GM12872 (cell line): Measurements from ENCODE around the gene HRK.

Experiments used
- TF ChIP-seq, protein P1 (sequence below): IDR thresholded peaks from 3 replicates; pipeline ENCODE4 v1.5.1; 2011; ENCODE audit warnings: low read depth, mild to moderate bottlenecking, low read length, moderate library complexity; ENCODE audit not compliant: insufficient read depth

The HRK gene

DNA sequence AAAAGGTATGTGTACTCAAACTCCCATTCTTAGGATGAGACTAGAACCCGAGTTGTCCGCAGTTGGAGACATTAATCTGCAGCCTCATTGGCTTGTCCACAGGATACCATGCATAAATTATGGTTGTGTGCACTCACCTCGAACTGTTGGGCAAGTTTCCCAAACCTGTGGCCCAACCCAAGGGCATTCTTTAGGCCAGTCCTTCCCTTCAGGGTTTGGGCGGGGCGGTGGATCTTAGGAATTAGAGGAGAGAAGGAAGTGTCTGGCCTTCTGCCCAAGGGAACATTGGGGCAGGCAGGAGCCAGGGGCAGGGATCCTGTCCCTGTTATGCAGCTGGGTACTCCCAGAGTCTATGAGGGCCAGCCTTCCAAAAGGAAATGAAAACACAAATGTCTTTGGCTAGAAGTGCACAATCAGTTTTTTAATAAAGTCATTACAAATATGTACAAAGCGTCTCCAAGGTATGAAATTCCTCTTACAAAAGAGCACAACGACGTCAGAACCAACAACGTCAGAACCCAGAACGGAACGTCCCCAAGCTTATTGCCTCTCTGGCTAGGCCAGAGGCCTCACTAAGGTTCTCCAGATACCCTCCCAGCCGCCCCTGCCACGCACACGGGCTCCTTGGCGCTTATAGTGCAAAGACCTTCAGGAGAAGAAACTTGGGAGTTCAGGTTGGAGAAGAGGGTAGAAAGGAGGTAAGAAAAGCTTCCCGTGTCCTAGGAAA, 25.3 kb downstream of the HRK start:
- TF ChIP-seq, protein P1, sequence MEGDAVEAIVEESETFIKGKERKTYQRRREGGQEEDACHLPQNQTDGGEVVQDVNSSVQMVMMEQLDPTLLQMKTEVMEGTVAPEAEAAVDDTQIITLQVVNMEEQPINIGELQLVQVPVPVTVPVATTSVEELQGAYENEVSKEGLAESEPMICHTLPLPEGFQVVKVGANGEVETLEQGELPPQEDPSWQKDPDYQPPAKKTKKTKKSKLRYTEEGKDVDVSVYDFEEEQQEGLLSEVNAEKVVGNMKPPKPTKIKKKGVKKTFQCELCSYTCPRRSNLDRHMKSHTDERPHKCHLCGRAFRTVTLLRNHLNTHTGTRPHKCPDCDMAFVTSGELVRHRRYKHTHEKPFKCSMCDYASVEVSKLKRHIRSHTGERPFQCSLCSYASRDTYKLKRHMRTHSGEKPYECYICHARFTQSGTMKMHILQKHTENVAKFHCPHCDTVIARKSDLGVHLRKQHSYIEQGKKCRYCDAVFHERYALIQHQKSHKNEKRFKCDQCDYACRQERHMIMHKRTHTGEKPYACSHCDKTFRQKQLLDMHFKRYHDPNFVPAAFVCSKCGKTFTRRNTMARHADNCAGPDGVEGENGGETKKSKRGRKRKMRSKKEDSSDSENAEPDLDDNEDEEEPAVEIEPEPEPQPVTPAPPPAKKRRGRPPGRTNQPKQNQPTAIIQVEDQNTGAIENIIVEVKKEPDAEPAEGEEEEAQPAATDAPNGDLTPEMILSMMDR, result no peak

DNA sequence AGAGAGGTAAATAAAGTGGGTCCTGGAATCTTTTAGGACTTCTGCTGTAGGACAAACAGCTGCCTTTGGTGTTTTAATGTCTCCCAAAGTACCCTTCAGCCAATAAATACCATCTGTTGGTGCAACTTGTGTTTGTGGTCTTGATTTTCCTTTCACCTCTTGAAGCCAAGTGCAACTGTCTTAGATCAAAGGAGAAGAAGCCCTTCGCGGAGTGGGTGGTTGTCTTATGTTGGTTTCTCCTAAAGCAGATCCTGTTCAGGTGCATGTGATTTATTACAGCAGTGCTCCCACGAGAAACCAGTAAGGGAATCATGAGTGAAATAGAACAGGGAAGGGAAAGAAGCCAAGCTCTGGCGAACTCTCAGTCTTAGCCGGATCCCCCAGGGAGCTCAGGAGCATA, 27.7 kb downstream of the HRK start:
- TF ChIP-seq, protein P1, result no peak

DNA sequence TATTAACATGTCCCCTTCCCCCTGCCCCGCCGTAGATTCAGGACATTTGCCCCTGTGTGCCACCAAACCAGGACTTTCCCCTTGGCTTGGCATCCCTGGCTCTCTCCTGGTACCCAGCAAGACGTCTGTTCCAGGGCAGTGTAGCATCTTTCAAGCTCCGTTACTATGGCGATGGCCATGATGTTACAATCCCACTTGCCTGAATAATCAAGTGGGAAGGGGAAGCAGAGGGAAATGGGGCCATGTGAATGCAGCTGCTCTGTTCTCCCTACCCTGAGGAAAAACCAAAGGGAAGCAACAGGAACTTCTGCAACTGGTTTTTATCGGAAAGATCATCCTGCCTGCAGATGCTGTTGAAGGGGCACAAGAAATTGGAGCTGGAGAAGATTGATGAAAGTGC, 28.9 kb downstream of the HRK start:
- TF ChIP-seq, protein P1, result no peak

- TF ChIP-seq, protein P1, result no peak
Measured at GRCh38 chr12:116849216-116849615, 32.0 kb downstream of the HRK start.

DNA sequence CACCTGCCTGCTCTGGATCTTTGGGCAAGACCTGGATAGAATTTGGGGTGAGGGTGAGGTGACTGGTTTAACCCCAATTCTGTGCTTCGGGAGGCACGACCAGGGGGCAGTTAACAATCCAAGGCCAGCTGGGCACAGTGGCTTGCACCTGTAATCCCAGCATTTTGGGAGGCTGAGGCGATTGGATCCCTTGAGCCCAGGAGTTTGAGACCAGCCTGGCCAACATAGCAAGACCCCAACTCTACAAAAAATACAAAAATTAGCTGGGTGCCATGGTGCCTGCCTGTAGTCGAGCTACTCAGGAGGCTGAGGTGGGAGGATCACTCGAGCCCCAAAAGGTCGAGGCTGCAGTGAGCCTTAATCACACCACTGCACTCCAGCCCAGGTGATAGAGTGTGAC, 38.2 kb downstream of the HRK start:
- TF ChIP-seq, protein P1, result no peak

GRCh38 chr12:116839287-116839830, 41.9 kb downstream of the HRK start:
- TF ChIP-seq, protein P1, result no peak

DNA sequence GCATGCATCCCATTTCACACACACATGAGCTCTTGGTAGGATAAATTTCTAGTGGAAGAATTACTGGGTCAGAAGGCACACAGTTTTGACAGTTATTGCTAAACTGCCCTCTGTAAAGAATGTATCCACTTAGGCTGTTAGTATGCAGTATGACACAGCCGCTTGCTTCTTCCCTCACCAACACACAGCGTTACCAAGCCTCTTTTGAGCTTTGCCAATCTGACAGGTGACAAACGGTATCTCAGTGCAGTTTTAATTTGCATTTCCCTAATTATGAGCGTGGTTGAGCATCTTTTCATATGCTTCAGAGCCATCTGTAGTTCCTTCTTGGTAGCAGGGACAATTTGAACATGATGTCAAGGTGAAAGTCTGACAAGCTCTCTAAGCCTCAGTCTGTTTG, 42.9 kb downstream of the HRK start:
- TF ChIP-seq, protein P1, result no peak

GRCh38 chr12:116837097-116837496, 44.1 kb downstream of the HRK start:
- TF ChIP-seq, protein P1, result no peak
